DMS 273 treated with DMSO at 0.1 percent for 48 hours (cell line): ENCODE data around the gene ABCB11.
"Not testable (repeated sequence)": the region's sequence is repeated elsewhere in the genome, so short reads cannot be mapped to it uniquely, and the experiment has no call there.

Experiments used
- DNase-seq: peaks from one replicate; lab custom pipeline; 2025; lab: John Stamatoyannopoulos, UW

The ABCB11 gene

GRCh38 chr2:169031202-169031601 is at the start of gene ABCB11:
Gene ABCB11, minus strand, starts transcription at chr2:169031324. Its CDS starts 13,199 bp downstream, at chr2:169018125.
- DNase-seq = no peak

GRCh38 chr2:169080250-169081069 is 49.3 kb upstream of the ABCB11 start:
- DNase-seq = no peak

GRCh38 chr2:169077674-169078240 is 46.6 kb upstream of the ABCB11 start:
- DNase-seq = no peak

GRCh38 chr2:169073963-169074751 is 43.0 kb upstream of the ABCB11 start:
- no peak for DNase-seq

GRCh38 chr2:169073211-169073962 is 42.3 kb upstream of the ABCB11 start:
- DNase-seq = no peak

GRCh38 chr2:169072163-169072925 is 41.2 kb upstream of the ABCB11 start:
- no peak for DNase-seq

GRCh38 chr2:169071455-169071854 is 40.3 kb upstream of the ABCB11 start:
- DNase-seq = no peak

GRCh38 chr2:169069833-169070232 is 38.7 kb upstream of the ABCB11 start:
- no peak for DNase-seq

- no peak for DNase-seq
Observed at GRCh38 chr2:169069341-169069740, 38.2 kb upstream of the ABCB11 start, which contains the start of gene DHRS9. Gene DHRS9, plus strand, starts transcription at chr2:169069563. Its CDS starts 12,019 bp downstream, at chr2:169081582.

- DNase-seq = no peak
Observed at GRCh38 chr2:169066897-169067296, 35.8 kb upstream of the ABCB11 start.

GRCh38 chr2:169065864-169066517 is 34.9 kb upstream of the ABCB11 start:
- DNase-seq = no peak

GRCh38 chr2:169065422-169065821 is 34.3 kb upstream of the ABCB11 start:
- DNase-seq = no peak

- DNase-seq = not testable (repeated sequence)
Observed at GRCh38 chr2:169064199-169064598, 33.1 kb upstream of the ABCB11 start.

GRCh38 chr2:169054575-169054974 is 23.5 kb upstream of the ABCB11 start:
- DNase-seq = not testable (repeated sequence)

- DNase-seq = no peak
Observed at GRCh38 chr2:169050476-169051240, 19.5 kb upstream of the ABCB11 start.

GRCh38 chr2:169049142-169049541 is 18.0 kb upstream of the ABCB11 start:
- DNase-seq = no peak

GRCh38 chr2:169047256-169048250 is 16.4 kb upstream of the ABCB11 start:
- DNase-seq = no peak

GRCh38 chr2:169046440-169047151 is 15.5 kb upstream of the ABCB11 start:
- DNase-seq = no peak
